AG04450 (cell line): Measurements from ENCODE around the gene LHFPL6. TPM values are rescaled to one million over a fixed set of nuclear protein-coding genes. Genes with fewer than 3 reads are reported as not detected.

Experiments used
- CTCF ChIA-PET: fragments of 300-600, 350-600 bp; formaldehyde crosslinking; extraction: SDS; loops from one replicate; lab custom pipeline; 2022; ENCODE audit warnings: antibody characterized with exemption, inconsistent platforms; lab: Charles Lee
- POLR2A ChIA-PET: fragments of 350-600 bp; formaldehyde crosslinking; extraction: SDS; loops from one replicate; lab custom pipeline; 2021; ENCODE audit warnings: antibody characterized with exemption, inconsistent platforms; lab: Yijun Ruan, JAX
- DNase-seq: peaks from one replicate; pipeline ENCODE4 v3.0.0-alpha.2; 2011; ENCODE audit warnings: low read depth, low spot score
- H3K27ac ChIP-seq: one replicate; pipeline ENCODE4 v1.5.1; 2012; ENCODE audit warnings: low read depth, low read length, control low read depth
- H3K27me3 ChIP-seq: one replicate; pipeline ENCODE4 v1.6.0; 2012; ENCODE audit warnings: low read length; ENCODE audit not compliant: control insufficient read depth, insufficient read depth
- H3K4me3 ChIP-seq: 2 replicates; pipeline ENCODE4 v1.5.1; 2011; ENCODE audit warnings: mild to moderate bottlenecking, low read depth, low read length, control low read depth
- H3K9me3 ChIP-seq: 2 replicates; pipeline ENCODE4 v1.5.1; 2012; ENCODE audit warnings: low read length; ENCODE audit not compliant: control insufficient read depth, insufficient read depth
- polyA plus RNA-seq: library from polyadenylated mRNA; depleted of rRNA; stranded (reverse); fragments of >200 nt; gene quantifications from 2 replicates; pipeline ENCODE4 v1.2.3, GENCODE V29; 2011
- TF ChIP-seq, protein P1 (sequence below): IDR thresholded peaks from 2 replicates; pipeline ENCODE4 v1.5.1; 2011; ENCODE audit warnings: low read depth, low read length, control low read depth, inconsistent platforms

Gene LHFPL6
- polyA plus RNA-seq, 1 experiment = 40.3 TPM

DNA sequence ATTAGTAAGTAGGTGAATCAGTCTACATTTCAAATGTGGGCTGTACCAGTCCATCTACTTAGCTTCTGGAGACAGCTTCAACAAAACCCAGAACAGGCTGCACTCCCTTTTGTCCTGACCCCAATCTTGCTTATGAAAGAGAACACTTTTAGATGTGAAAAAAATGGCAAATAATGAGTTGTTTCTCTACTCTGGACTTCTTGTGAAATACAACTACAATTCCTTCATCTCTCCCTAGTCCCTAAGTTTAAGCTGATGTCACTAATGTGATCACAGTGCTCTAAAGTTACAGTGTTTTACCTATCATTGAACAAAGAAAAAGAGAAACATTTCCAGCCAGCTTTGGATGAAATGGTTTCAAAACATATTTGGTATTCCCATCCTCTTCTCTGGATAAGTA is 183.9 kb downstream of the LHFPL6 start:
- Histone ChIP-seq H3K27ac (no peak overlapping the region), H3K27me3 (no peaks in the 10 kb centered on the region), H3K9me3 (no peaks in the 10 kb centered on the region), H3K4me3 (no peak overlapping the region)
- ChIA-PET POLR2A (no interaction called here), CTCF (interaction anchor here (0.9 to 7.1 kb wide), 4 partner anchors 75 to 274 kb away, joined by 3 to 57 read pairs (median 14); no protein-coding TSS in a partner anchor)
- DNase-seq = no peak
- TF ChIP-seq, protein P1, sequence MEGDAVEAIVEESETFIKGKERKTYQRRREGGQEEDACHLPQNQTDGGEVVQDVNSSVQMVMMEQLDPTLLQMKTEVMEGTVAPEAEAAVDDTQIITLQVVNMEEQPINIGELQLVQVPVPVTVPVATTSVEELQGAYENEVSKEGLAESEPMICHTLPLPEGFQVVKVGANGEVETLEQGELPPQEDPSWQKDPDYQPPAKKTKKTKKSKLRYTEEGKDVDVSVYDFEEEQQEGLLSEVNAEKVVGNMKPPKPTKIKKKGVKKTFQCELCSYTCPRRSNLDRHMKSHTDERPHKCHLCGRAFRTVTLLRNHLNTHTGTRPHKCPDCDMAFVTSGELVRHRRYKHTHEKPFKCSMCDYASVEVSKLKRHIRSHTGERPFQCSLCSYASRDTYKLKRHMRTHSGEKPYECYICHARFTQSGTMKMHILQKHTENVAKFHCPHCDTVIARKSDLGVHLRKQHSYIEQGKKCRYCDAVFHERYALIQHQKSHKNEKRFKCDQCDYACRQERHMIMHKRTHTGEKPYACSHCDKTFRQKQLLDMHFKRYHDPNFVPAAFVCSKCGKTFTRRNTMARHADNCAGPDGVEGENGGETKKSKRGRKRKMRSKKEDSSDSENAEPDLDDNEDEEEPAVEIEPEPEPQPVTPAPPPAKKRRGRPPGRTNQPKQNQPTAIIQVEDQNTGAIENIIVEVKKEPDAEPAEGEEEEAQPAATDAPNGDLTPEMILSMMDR = no peak

DNA sequence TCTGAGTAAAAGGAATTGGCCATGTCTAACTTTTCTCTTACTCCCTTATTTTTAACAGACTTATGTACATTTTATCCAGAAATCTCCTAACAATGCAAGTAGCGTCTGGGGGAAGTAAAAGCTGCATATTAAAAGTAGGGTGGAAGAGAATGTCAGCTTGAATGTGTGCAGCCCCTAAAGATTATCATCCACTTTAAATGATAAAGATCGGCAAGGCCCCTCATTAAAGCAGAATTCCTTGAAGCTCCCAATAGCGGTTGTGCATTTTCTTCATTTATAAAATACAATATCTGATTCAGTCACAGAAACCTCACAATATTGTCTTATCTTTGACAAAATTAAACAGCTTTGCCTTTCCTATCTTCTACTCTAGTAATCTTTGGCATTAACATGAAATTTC is 184.6 kb downstream of the LHFPL6 start:
- POLR2A ChIA-PET = no interaction called here
- DNase-seq = no peak
- Histone ChIP-seq H3K9me3 (no peaks in the 10 kb centered on the region), H3K4me3 (no peak overlapping the region), H3K27me3 (no peaks in the 10 kb centered on the region), H3K27ac (no peak overlapping the region)
- CTCF ChIA-PET = interaction anchor here (0.6 to 7.1 kb wide), 6 partner anchors 76 to 383 kb away, joined by 3 to 57 read pairs (median 6); no protein-coding TSS in a partner anchor
- TF ChIP-seq, protein P1 = no peak

DNA sequence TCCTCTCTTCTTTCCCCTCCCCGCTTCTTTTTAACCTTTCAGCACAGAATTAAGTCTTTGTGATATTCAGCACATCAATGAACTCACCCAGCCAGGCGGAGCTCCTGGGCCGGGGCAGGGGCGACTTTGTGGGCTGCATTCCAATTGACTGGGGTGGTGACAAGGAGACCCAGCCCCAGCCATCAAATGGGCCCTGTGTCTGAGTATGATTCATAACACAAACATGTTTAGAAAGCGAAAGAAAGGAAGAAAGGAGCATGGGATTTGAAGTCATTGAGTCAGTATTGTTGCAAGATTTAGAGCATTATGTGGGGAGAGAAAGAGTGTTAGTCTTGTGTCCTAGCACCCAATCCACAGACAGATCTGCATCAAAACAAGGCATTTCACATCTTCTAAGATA is 185.3 kb downstream of the LHFPL6 start:
- Histone ChIP-seq H3K9me3 (no peaks in the 10 kb centered on the region), H3K27ac (no peak overlapping the region), H3K4me3 (no peak overlapping the region), H3K27me3 (no peaks in the 10 kb centered on the region)
- ChIA-PET CTCF (interaction anchor here (0.6 to 7.1 kb wide), 9 partner anchors 11 to 216 kb away, joined by 3 to 57 read pairs (median 4); no protein-coding TSS in a partner anchor), POLR2A (no interaction called here)
- DNase-seq = no peak
- TF ChIP-seq, protein P1 = no peak

DNA sequence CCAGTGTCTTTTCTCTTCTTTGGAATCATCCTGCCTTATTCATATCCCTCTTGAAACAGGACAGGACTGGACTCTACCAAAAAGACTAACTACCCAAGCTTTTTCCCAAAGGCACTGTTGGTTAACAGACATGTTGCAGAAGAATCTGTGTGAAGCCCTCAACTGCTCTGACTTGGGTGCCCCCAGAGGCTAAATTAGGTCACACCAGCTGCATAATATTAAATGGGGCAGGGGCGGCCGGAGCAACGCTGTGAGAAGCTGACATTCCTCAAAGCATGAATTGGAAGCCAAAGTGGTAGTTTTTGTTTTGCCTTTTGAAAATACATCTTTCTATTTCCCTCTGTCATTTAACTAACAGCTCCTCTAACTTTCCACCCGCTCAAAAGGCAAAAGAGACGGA is 185.9 kb downstream of the LHFPL6 start:
- POLR2A ChIA-PET = no interaction called here
- Histone ChIP-seq H3K27ac (no peak overlapping the region), H3K9me3 (no peaks in the 10 kb centered on the region), H3K4me3 (no peak overlapping the region), H3K27me3 (no peaks in the 10 kb centered on the region)
- CTCF ChIA-PET = interaction anchor here (0.6 to 7.1 kb wide), 7 partner anchors 11 to 199 kb away, joined by 3 to 57 read pairs (median 4); no protein-coding TSS in a partner anchor
- no peak for DNase-seq
- TF ChIP-seq, protein P1 = peak; percentile 37

DNA sequence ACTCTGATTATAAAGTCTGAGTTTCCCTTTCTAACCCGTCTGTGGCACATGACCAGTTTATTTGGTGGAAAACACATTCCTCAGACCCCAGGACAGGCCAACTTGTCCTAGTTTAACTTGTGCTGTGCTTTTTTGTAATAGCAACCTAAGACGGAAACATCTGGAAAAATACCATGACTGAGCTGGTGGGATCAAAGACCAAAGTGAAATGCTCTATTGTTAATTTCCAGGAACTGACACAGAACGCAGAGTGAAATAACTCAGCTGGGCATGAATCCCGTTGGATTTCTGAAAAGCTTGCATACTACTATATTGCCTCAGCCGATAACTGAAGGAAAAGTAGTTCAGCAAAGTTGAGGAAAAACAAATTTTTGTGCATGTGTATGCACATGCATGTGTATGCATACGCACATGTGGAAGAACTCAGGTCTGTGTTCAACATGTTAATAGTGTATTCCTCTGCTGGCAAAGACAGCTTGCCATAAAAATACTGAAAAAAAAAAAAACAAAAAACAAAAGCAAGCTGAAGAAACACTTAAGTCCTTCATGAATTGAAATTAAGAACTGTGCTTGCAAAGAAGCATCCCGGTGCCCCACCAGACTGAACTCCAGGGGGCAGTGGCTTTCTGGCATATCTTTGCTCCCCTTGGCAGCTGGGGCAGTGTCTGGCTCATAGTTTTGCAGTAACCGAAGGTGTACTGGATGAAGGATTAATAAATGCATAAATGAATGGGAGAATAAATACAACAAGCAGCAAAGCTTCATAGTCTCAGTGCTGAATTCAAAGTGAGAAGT is 187.8 kb downstream of the LHFPL6 start:
- H3K27me3 ChIP-seq = no peaks in the 10 kb centered on the region
- H3K9me3 ChIP-seq = no peaks in the 10 kb centered on the region
- TF ChIP-seq, protein P1 = peak; percentile 66
- POLR2A ChIA-PET = no interaction called here
- no peak overlapping the region for H3K27ac ChIP-seq
- H3K4me3 ChIP-seq = no peak overlapping the region
- CTCF ChIA-PET = interaction anchor here (0.9 to 7.1 kb wide), 10 partner anchors 9 to 271 kb away, joined by 3 to 57 read pairs (median 4); no protein-coding TSS in a partner anchor
- DNase-seq = no peak
